ENCODE data around the gene EZH2.

Gene EZH2

GRCh38 chr7:148856891-148857290, 27.2 kb downstream of the EZH2 start:
- DNase-seq (ENCODE audit: low read depth, low spot score): no peak

GRCh38 chr7:148856578-148856881, 27.6 kb downstream of the EZH2 start:
- no peak for DNase-seq (ENCODE audit: low read depth, low spot score)

- DNase-seq (ENCODE audit: low read depth, low spot score): no peak
Observed at GRCh38 chr7:148854983-148855382, 29.1 kb downstream of the EZH2 start.

- no peak for DNase-seq (ENCODE audit: low read depth, low spot score)
Observed at GRCh38 chr7:148852272-148852671, 31.8 kb downstream of the EZH2 start.

- no peak for DNase-seq (ENCODE audit: low read depth, low spot score)
Observed at GRCh38 chr7:148850564-148850963, 33.5 kb downstream of the EZH2 start.

GRCh38 chr7:148849393-148850098, 34.5 kb downstream of the EZH2 start:
- no peak for DNase-seq (ENCODE audit: low read depth, low spot score)

- DNase-seq (ENCODE audit: low read depth, low spot score): no peak
Observed at GRCh38 chr7:148847815-148848734, 36.0 kb downstream of the EZH2 start.

GRCh38 chr7:148838905-148839304, 45.2 kb downstream of the EZH2 start:
- no peak for DNase-seq (ENCODE audit: low read depth, low spot score)

- no peak for DNase-seq (ENCODE audit: low read depth, low spot score)
Observed at GRCh38 chr7:148835854-148836253, 48.2 kb downstream of the EZH2 start.

GRCh38 chr7:148834605-148835004, 49.5 kb downstream of the EZH2 start:
- no peak for DNase-seq (ENCODE audit: low read depth, low spot score)

GRCh38 chr7:148831782-148832181, 52.3 kb downstream of the EZH2 start:
- DNase-seq (ENCODE audit: low read depth, low spot score): no peak

GRCh38 chr7:148830897-148831692, 53.0 kb downstream of the EZH2 start:
- no peak for DNase-seq (ENCODE audit: low read depth, low spot score)

- no peak for DNase-seq (ENCODE audit: low read depth, low spot score)
Observed at GRCh38 chr7:148828965-148829364, 55.1 kb downstream of the EZH2 start.

- no peak for DNase-seq (ENCODE audit: low read depth, low spot score)
Observed at GRCh38 chr7:148825338-148825737, 58.8 kb downstream of the EZH2 start.

GRCh38 chr7:148824864-148825263, 59.2 kb downstream of the EZH2 start:
- no peak for DNase-seq (ENCODE audit: low read depth, low spot score)

GRCh38 chr7:148821422-148821821, 62.7 kb downstream of the EZH2 start:
- no peak for DNase-seq (ENCODE audit: low read depth, low spot score)

GRCh38 chr7:148819697-148820360, 64.3 kb downstream of the EZH2 start:
- no peak for DNase-seq (ENCODE audit: low read depth, low spot score)

GRCh38 chr7:148815612-148816011, 68.5 kb downstream of the EZH2 start:
- DNase-seq (ENCODE audit: low read depth, low spot score): no peak

GRCh38 chr7:148814922-148815559, 69.0 kb downstream of the EZH2 start:
- DNase-seq (ENCODE audit: low read depth, low spot score): no peak

- no peak for DNase-seq (ENCODE audit: low read depth, low spot score)
Observed at GRCh38 chr7:148813890-148814289, 70.2 kb downstream of the EZH2 start.

- DNase-seq (ENCODE audit: low read depth, low spot score): no peak
Observed at GRCh38 chr7:148811892-148812291, 72.2 kb downstream of the EZH2 start.
